GM18519 (cell line): ENCODE data around the gene ACTBL2.

Experiments used
- ATAC-seq: cut with Tn5 transposase; IDR thresholded peaks from one replicate; pipeline ENCODE4 v1.9.1; 2021; ENCODE audit warnings: mild to moderate bottlenecking, moderate library complexity; ENCODE audit not compliant: unreplicated experiment, low FRiP score

ACTBL2 gene

GRCh38 chr5:57450991-57451876 is 31.4 kb downstream of the ACTBL2 start:
- ATAC-seq: no peak

GRCh38 chr5:57448751-57449150 is 33.9 kb downstream of the ACTBL2 start:
- no peak for ATAC-seq

GRCh38 chr5:57448287-57448686 is 34.3 kb downstream of the ACTBL2 start:
- ATAC-seq: no peak

- ATAC-seq: no peak
Measured at GRCh38 chr5:57447658-57448057, 35.0 kb downstream of the ACTBL2 start.

GRCh38 chr5:57446966-57447365 is 35.6 kb downstream of the ACTBL2 start:
- no peak for ATAC-seq

GRCh38 chr5:57445705-57446037 is 36.9 kb downstream of the ACTBL2 start:
- no peak for ATAC-seq

GRCh38 chr5:57445006-57445704 is 37.5 kb downstream of the ACTBL2 start:
- no peak for ATAC-seq

GRCh38 chr5:57442080-57442839 is 40.4 kb downstream of the ACTBL2 start:
- ATAC-seq: peak; percentile 59

GRCh38 chr5:57441557-57441956 is 41.1 kb downstream of the ACTBL2 start:
- no peak for ATAC-seq

GRCh38 chr5:57439601-57440000 is 43.0 kb downstream of the ACTBL2 start:
- ATAC-seq: no peak

GRCh38 chr5:57437976-57438805 is 44.4 kb downstream of the ACTBL2 start:
- no peak for ATAC-seq

- no peak for ATAC-seq
Measured at GRCh38 chr5:57436586-57436985, 46.0 kb downstream of the ACTBL2 start.

- ATAC-seq: no peak
Measured at GRCh38 chr5:57435701-57436134, 46.9 kb downstream of the ACTBL2 start.

GRCh38 chr5:57434683-57435082 is 47.9 kb downstream of the ACTBL2 start:
- ATAC-seq: no peak

GRCh38 chr5:57434227-57434640 is 48.4 kb downstream of the ACTBL2 start:
- no peak for ATAC-seq

- no peak for ATAC-seq
Measured at GRCh38 chr5:57432876-57433275, 49.7 kb downstream of the ACTBL2 start.

GRCh38 chr5:57431759-57432158 is 50.9 kb downstream of the ACTBL2 start:
- ATAC-seq: no peak
